K562 (cell line): Measurements from ENCODE around the gene LRRTM4. TPM values are rescaled to one million over a fixed set of nuclear protein-coding genes. Genes with fewer than 3 reads are reported as not detected.

Experiments
- ATAC-seq: fragments of 200-7000 bp; cut with Tn5 transposase; 3 replicates; pipeline ENCODE4 v1.9.1; 2020; ENCODE audit warnings: moderate library complexity
- BruUV-seq: library from RNA; stranded (reverse); fragments of 400-500 nt; replicated peaks from 2 replicates; lab custom pipeline; 2021; lab: Mats Ljungman, UMichigan
- CTCF ChIA-PET: fragments of 300-600 bp; formaldehyde crosslinking; extraction: SDS; loops from one replicate; lab custom pipeline; 2021; ENCODE audit warnings: low intra/inter-chr PET ratio; lab: Yijun Ruan, JAX
- POLR2A ChIA-PET: fragments of 300-600, 350-650 bp; sonication (Branson Sonifier 250); formaldehyde crosslinking; extraction: SDS; loops from one replicate; lab custom pipeline; 2021; ENCODE audit warnings: antibody characterized with exemption, inconsistent platforms; lab: Yijun Ruan, JAX
- DNase-seq, 4 experiments: peaks; one replicate each; pipeline versions ENCODE4 v3.0.0 to v3.0.0-alpha.2; 2011 to 2018; ENCODE audit warnings: low spot score in 3 of 4, mixed read lengths in 3 of 4; ENCODE audit errors: extremely low read depth in 1 of 4
- FAIRE-seq: peaks from 2 replicates; lab custom pipeline; 2011; peaks lifted over from hg19 to GRCh38; lab: Jason Lieb, UNC
- H2AFZ ChIP-seq: 2 replicates; pipeline ENCODE4 v1.6.0; 2011; ENCODE audit warnings: low read depth, low read length, control low read depth, inconsistent platforms
- H3K27ac ChIP-seq: fragments of 200-600 bp; 3 replicates; pipeline ENCODE4 v1.8.0; 2011; ENCODE audit warnings: low read depth, mild to moderate bottlenecking, control low read depth, inconsistent platforms, low read length, moderate library complexity, mixed read lengths; ENCODE audit errors: extremely low read depth
- H3K27me3 ChIP-seq, 2 experiments: fragments of 300-600 bp in 1 of 2; 2 replicates in 1 of 2; 3 replicates in 1 of 2; pipeline versions ENCODE4 v1.6.0 to v1.8.0; 2011; ENCODE audit warnings: inconsistent platforms in 2 of 2, low read length in 2 of 2, mild to moderate bottlenecking in 1 of 2, mixed read lengths in 1 of 2, moderate library complexity in 1 of 2; ENCODE audit not compliant: control insufficient read depth in 2 of 2, insufficient read depth in 2 of 2
- H3K36me3 ChIP-seq: fragments of 300-600 bp; 3 replicates; pipeline ENCODE4 v1.8.0; 2011; ENCODE audit warnings: mild to moderate bottlenecking, low read length, inconsistent platforms; ENCODE audit not compliant: control insufficient read depth, insufficient read depth
- H3K4me1 ChIP-seq, 2 experiments: fragments of 200-600 bp in 1 of 2; replicated peaks in 1 of 2; 2 replicates in 1 of 2; 3 replicates in 1 of 2; pipeline versions ENCODE4 v1.5.1 to v1.8.0; 2011; ENCODE audit warnings: inconsistent platforms in 2 of 2, low read length in 2 of 2, mild to moderate bottlenecking in 1 of 2, mixed read lengths in 1 of 2, moderate library complexity in 1 of 2; ENCODE audit not compliant: control insufficient read depth in 2 of 2, insufficient read depth in 2 of 2
- H3K4me2 ChIP-seq: 2 replicates; pipeline ENCODE4 v1.6.1; 2011; ENCODE audit warnings: low read length, control low read depth, inconsistent platforms, mixed read lengths; ENCODE audit not compliant: insufficient read depth
- H3K4me3 ChIP-seq: fragments of 200-600 bp; sonication (generic), shearing (Covaris generic); 2 replicates; pipeline ENCODE4 v1.5.1; 2016; ENCODE audit warnings: control low read depth, inconsistent platforms
- H3K79me2 ChIP-seq: fragments of 200-600 bp; 3 replicates; pipeline ENCODE4 v1.8.0; 2011; ENCODE audit warnings: low read length, inconsistent platforms; ENCODE audit not compliant: control insufficient read depth, insufficient read depth
- H3K9ac ChIP-seq, 2 experiments: 2 replicates each; pipeline versions ENCODE4 v1.6.0 to v1.6.1; 2011; ENCODE audit warnings: low read depth in 2 of 2, low read length in 2 of 2, control low read depth in 1 of 2, inconsistent platforms in 1 of 2, mild to moderate bottlenecking in 1 of 2, mixed read lengths in 1 of 2; ENCODE audit not compliant: insufficient read depth in 1 of 2
- H3K9me1 ChIP-seq: one replicate; pipeline ENCODE4 v1.6.0; 2011; ENCODE audit warnings: inconsistent platforms, mild to moderate bottlenecking, low read length, moderate library complexity; ENCODE audit not compliant: control insufficient read depth, insufficient read depth
- H3K9me3 ChIP-seq: replicated peaks from 2 replicates; pipeline ENCODE4 v1.5.1; 2011; ENCODE audit warnings: low read depth, low read length, inconsistent platforms; ENCODE audit not compliant: control insufficient read depth, insufficient read depth
- H4K20me1 ChIP-seq: replicated peaks from 2 replicates; pipeline ENCODE4 v1.6.1; 2011; ENCODE audit warnings: low read length, inconsistent platforms, mixed read lengths; ENCODE audit not compliant: control insufficient read depth, insufficient read depth
- E2F8 ChIP-seq: fragments of 450-650 bp; IDR thresholded peaks from 2 replicates; pipeline ENCODE4 v1.7.1; 2018; ENCODE audit warnings: mild to moderate bottlenecking, low read depth; ENCODE audit not compliant: partially characterized antibody
- GABPB2 ChIP-seq: fragments of 250-450 bp; sonication (Bioruptor Pico); conservative IDR thresholded peaks from 2 replicates; pipeline ENCODE4 v1.5.1; 2021; ENCODE audit warnings: mild to moderate bottlenecking
- LARP7 ChIP-seq: fragments of 450-650 bp; IDR thresholded peaks from 2 replicates; pipeline ENCODE4 v1.6.1; 2016
- SRSF9 ChIP-seq: fragments of 200-400 bp; formaldehyde crosslinking; IDR thresholded peaks from 2 replicates; pipeline ENCODE4 v1.6.1; 2017; ENCODE audit warnings: low read depth, low read length, borderline replicate concordance
- WGBS: fragments of 100-300 bp; shearing (Covaris generic); methylation state at CpG from one replicate; pipeline ENCODE4 v1.1.6; 2016; ENCODE audit warnings: low coverage, mixed read lengths; ENCODE audit not compliant: insufficient coverage; ENCODE audit errors: missing lambda C conversion rate; 5-methylcytosine and 5-hydroxymethylcytosine counted together
- in situ Hi-C: fragments of 300-500 bp; cut with MboI; formaldehyde crosslinking; loops from 4 replicates; pipeline ENCODE4 v1.15.0; 2018; ENCODE audit warnings: inconsistent platforms, mixed read lengths
- intact Hi-C: fragments of 100-400 bp; cut with micrococcal nuclease; formaldehyde crosslinking; loops from 2 replicates; pipeline ENCODE4 v1.14.2; 2022
- polyA plus RNA-seq, 8 experiments: library from polyadenylated mRNA; depleted of rRNA in 4 of 8; stranded (reverse) in 5 of 8; unstranded in 3 of 8; fragments of >200 nt; fragmentation: Nextera tagmentation in 2 of 8; fragmentation: Illumina TruSeq in 1 of 8; extraction: Ambion mirVana in 2 of 8; extraction: Trizol in 1 of 8; gene quantifications; 2 replicates each; pipeline versions ENCODE4 v1.2.1 to v1.2.3, GENCODE V29; 2011 to 2014; ENCODE audit warnings: inconsistent platforms in 1 of 8, missing spikeins in 1 of 8
- total RNA-seq, 7 experiments: library from RNA; depleted of rRNA in 6 of 7; stranded (reverse); fragments of >200 nt in 6 of 7; fragmentation: Illumina TruSeq in 2 of 7; extraction: Trizol in 2 of 7; gene quantifications; 2 replicates each; pipeline versions ENCODE4 v1.2.1 to v1.2.3, GENCODE V29; 2011 to 2021; ENCODE audit warnings: low replicate concordance in 1 of 7
- TF ChIP-seq, protein P1 (sequence below): sonication (generic); formaldehyde crosslinking; IDR thresholded peaks from 2 replicates; pipeline ENCODE4 v1.8.1; 2023; ENCODE audit warnings: missing genetic modification reagents, mild to moderate bottlenecking, borderline replicate concordance
- TF ChIP-seq, protein P2 (sequence below): fragments of 450-650 bp; IDR thresholded peaks from 2 replicates; pipeline ENCODE4 v1.6.1; 2017; ENCODE audit warnings: antibody characterized with exemption

The LRRTM4 gene
- total and polyA plus RNA-seq, 9 of the 15 experiments (the other 6 are each of a cell fraction or from before 2014, with no cell fraction given), result 0.04 TPM; not detected in 6

GRCh38 chr2:77001895-77002294 lies 520.3 kb downstream of the LRRTM4 start:
- no peak for TF ChIP-seq SRSF9
- WGBS, result 0% methylated on average over 1 of the region's 1 CpG
- Histone ChIP-seq H2AFZ (no peak overlapping the region), H3K9me1 (no peaks in the 10 kb centered on the region), H3K4me1 (no peaks in the 10 kb centered on the region), H4K20me1 (no peaks in the 10 kb centered on the region), H3K9me3 (no peaks in the 10 kb centered on the region), H3K79me2 (no peaks in the 10 kb centered on the region), H3K36me3 (no peaks in the 10 kb centered on the region), H3K9ac (no peak overlapping the region), H3K4me2 (no peak overlapping the region), H3K4me3 (no peak overlapping the region), H3K27ac (no peak overlapping the region), H3K27me3 (no peaks in the 10 kb centered on the region)
- ChIA-PET CTCF (no interaction called here), POLR2A (no interaction called here)
- intact Hi-C loops (no loop called here), in situ Hi-C loops (no loop called here)
- FAIRE-seq (no peak), ATAC-seq (no peak), DNase-seq (no peak)
- BruUV-seq, result no TSS peak

- DNase-seq (no peak), ATAC-seq (no peak), FAIRE-seq (no peak)
- in situ Hi-C loops, result no loop called here
- no TSS peak for BruUV-seq
- no peaks in the 10 kb centered on the region for H3K79me2 ChIP-seq
- intact Hi-C loops, result no loop called here
- no peaks in the 10 kb centered on the region for H3K27me3 ChIP-seq
- no peaks in the 10 kb centered on the region for H3K9me3 ChIP-seq
- no peaks in the 10 kb centered on the region for H3K9me1 ChIP-seq
- no peaks in the 10 kb centered on the region for H4K20me1 ChIP-seq
- H2AFZ ChIP-seq, result no peak overlapping the region
- H3K4me1 ChIP-seq, result no peaks in the 10 kb centered on the region
- H3K4me2 ChIP-seq, result no peak overlapping the region
- H3K36me3 ChIP-seq, result no peaks in the 10 kb centered on the region
- CTCF ChIA-PET, result no interaction called here
- no peak overlapping the region for H3K4me3 ChIP-seq
- POLR2A ChIA-PET, result no interaction called here
- WGBS, result 0% methylated on average over 3 of the region's 3 CpGs
- H3K27ac ChIP-seq, result no peak overlapping the region
- H3K9ac ChIP-seq, result no peak overlapping the region
- TF ChIP-seq GABPB2 (CRISPR knock-in tag) (no peak), LARP7 (no peak), E2F8 (no peak)
- TF ChIP-seq, protein P1, sequence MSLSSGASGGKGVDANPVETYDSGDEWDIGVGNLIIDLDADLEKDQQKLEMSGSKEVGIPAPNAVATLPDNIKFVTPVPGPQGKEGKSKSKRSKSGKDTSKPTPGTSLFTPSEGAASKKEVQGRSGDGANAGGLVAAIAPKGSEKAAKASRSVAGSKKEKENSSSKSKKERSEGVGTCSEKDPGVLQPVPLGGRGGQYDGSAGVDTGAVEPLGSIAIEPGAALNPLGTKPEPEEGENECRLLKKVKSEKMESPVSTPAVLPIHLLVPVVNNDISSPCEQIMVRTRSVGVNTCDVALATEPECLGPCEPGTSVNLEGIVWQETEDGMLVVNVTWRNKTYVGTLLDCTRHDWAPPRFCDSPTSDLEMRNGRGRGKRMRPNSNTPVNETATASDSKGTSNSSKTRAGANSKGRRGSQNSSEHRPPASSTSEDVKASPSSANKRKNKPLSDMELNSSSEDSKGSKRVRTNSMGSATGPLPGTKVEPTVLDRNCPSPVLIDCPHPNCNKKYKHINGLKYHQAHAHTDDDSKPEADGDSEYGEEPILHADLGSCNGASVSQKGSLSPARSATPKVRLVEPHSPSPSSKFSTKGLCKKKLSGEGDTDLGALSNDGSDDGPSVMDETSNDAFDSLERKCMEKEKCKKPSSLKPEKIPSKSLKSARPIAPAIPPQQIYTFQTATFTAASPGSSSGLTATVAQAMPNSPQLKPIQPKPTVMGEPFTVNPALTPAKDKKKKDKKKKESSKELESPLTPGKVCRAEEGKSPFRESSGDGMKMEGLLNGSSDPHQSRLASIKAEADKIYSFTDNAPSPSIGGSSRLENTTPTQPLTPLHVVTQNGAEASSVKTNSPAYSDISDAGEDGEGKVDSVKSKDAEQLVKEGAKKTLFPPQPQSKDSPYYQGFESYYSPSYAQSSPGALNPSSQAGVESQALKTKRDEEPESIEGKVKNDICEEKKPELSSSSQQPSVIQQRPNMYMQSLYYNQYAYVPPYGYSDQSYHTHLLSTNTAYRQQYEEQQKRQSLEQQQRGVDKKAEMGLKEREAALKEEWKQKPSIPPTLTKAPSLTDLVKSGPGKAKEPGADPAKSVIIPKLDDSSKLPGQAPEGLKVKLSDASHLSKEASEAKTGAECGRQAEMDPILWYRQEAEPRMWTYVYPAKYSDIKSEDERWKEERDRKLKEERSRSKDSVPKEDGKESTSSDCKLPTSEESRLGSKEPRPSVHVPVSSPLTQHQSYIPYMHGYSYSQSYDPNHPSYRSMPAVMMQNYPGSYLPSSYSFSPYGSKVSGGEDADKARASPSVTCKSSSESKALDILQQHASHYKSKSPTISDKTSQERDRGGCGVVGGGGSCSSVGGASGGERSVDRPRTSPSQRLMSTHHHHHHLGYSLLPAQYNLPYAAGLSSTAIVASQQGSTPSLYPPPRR (CRISPR knock-in tag), result no peak
- TF ChIP-seq, protein P2, sequence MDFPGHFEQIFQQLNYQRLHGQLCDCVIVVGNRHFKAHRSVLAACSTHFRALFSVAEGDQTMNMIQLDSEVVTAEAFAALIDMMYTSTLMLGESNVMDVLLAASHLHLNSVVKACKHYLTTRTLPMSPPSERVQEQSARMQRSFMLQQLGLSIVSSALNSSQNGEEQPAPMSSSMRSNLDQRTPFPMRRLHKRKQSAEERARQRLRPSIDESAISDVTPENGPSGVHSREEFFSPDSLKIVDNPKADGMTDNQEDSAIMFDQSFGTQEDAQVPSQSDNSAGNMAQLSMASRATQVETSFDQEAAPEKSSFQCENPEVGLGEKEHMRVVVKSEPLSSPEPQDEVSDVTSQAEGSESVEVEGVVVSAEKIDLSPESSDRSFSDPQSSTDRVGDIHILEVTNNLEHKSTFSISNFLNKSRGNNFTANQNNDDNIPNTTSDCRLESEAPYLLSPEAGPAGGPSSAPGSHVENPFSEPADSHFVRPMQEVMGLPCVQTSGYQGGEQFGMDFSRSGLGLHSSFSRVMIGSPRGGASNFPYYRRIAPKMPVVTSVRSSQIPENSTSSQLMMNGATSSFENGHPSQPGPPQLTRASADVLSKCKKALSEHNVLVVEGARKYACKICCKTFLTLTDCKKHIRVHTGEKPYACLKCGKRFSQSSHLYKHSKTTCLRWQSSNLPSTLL, result no peak
These were observed 523.5 kb downstream of the LRRTM4 start for GRCh38 chr2:76998704-76999103.
